GM12878 (cell line): ENCODE data around the gene NEAT1. TPM values are rescaled to one million over a fixed set of nuclear protein-coding genes. Genes with fewer than 3 reads are reported as not detected.

Experiments used
- BHLHE40 ChIP-seq, 2 experiments: fragments of 450-650 bp in 1 of 2; IDR thresholded peaks; 2 replicates each; pipeline ENCODE4 v1.6.1; 2011 to 2017; ENCODE audit warnings: low read depth in 2 of 2, borderline replicate concordance in 1 of 2, improper control_type of control experiment in 1 of 2, low read length in 1 of 2, mild to moderate bottlenecking in 1 of 2
- BMI1 ChIP-seq: fragments of 450-650 bp; IDR thresholded peaks from 2 replicates; pipeline ENCODE4 v1.6.1; 2016; ENCODE audit warnings: mild to moderate bottlenecking, moderate library complexity, borderline replicate concordance
- CBFB ChIP-seq: IDR thresholded peaks from 2 replicates; pipeline ENCODE4 v1.6.1; 2016; ENCODE audit warnings: antibody characterized with exemption, low read depth
- CREM ChIP-seq: IDR thresholded peaks from 2 replicates; pipeline ENCODE4 v1.6.1; 2014; ENCODE audit warnings: antibody characterized with exemption, low read depth
- CTCF ChIP-seq, 3 experiments: IDR thresholded peaks in 2 of 3; conservative IDR thresholded peaks in 1 of 3; 2 replicates each; pipeline ENCODE4 v1.5.1; 2011; ENCODE audit warnings: low read depth in 3 of 3, low read length in 3 of 3, mild to moderate bottlenecking in 3 of 3, control low read depth in 2 of 3, moderate library complexity in 2 of 3, inconsistent platforms in 1 of 3, mixed read lengths in 1 of 3; ENCODE audit not compliant: control insufficient read depth in 2 of 3, insufficient read depth in 1 of 3; ENCODE audit errors: extremely low read depth in 1 of 3
- E2F8 ChIP-seq: fragments of 450-650 bp; IDR thresholded peaks from 2 replicates; pipeline ENCODE4 v1.6.1; 2018; ENCODE audit warnings: mild to moderate bottlenecking, low read depth, moderate library complexity; ENCODE audit not compliant: partially characterized antibody
- FOS ChIP-seq: IDR thresholded peaks from 3 replicates; pipeline ENCODE4 v1.6.1; 2011; ENCODE audit warnings: borderline replicate concordance; ENCODE audit not compliant: insufficient read length; ENCODE audit errors: extremely low read depth
- FOXK2 ChIP-seq: fragments of 450-650 bp; IDR thresholded peaks from 2 replicates; pipeline ENCODE4 v1.6.1; 2017; ENCODE audit warnings: mild to moderate bottlenecking, moderate library complexity
- GATAD2B ChIP-seq: fragments of 450-650 bp; conservative IDR thresholded peaks from 2 replicates; pipeline ENCODE4 v1.6.1; 2017; ENCODE audit warnings: low read depth, mild to moderate bottlenecking, moderate library complexity
- IKZF2 ChIP-seq, 2 experiments: fragments of 450-650 bp; IDR thresholded peaks; 2 replicates each; pipeline ENCODE4 v1.6.1; 2017; ENCODE audit warnings: mild to moderate bottlenecking in 2 of 2, moderate library complexity in 2 of 2
- MTA2 ChIP-seq: fragments of 450-650 bp; IDR thresholded peaks from 2 replicates; pipeline ENCODE4 v1.6.1; 2016; ENCODE audit warnings: low read depth, mild to moderate bottlenecking, moderate library complexity
- MXI1 ChIP-seq: fragments of 150-350 bp; IDR thresholded peaks from 2 replicates; pipeline ENCODE4 v1.6.1; 2011; ENCODE audit warnings: low read depth, mild to moderate bottlenecking, inconsistent platforms, low read length, improper control_type of control experiment
- PAX5 ChIP-seq: IDR thresholded peaks from 2 replicates; pipeline ENCODE4 v1.6.1; 2011; ENCODE audit warnings: low read depth, low read length, borderline replicate concordance
- PAX8 ChIP-seq: fragments of 450-650 bp; IDR thresholded peaks from 2 replicates; pipeline ENCODE4 v1.6.1; 2017; ENCODE audit warnings: mild to moderate bottlenecking, moderate library complexity
- PML ChIP-seq: IDR thresholded peaks from 2 replicates; pipeline ENCODE4 v1.6.1; 2012; ENCODE audit warnings: low read length, inconsistent platforms
- RAD21 ChIP-seq: IDR thresholded peaks from 2 replicates; pipeline ENCODE4 v1.6.1; 2011; ENCODE audit warnings: mild to moderate bottlenecking, low read depth, low read length, moderate library complexity; ENCODE audit not compliant: insufficient read depth
- SREBF2 ChIP-seq: IDR thresholded peaks from 2 replicates; pipeline ENCODE4 v1.6.1; 2012; ENCODE audit warnings: mild to moderate bottlenecking, low read length
- STAT1 ChIP-seq: fragments of 450-650 bp; conservative IDR thresholded peaks from 2 replicates; pipeline ENCODE4 v1.6.1; 2014; ENCODE audit warnings: antibody characterized with exemption, mild to moderate bottlenecking
- YY1 ChIP-seq: IDR thresholded peaks from 2 replicates; pipeline ENCODE4 v1.6.1; 2011; ENCODE audit warnings: low read depth, mild to moderate bottlenecking, low read length
- ZBED1 ChIP-seq: IDR thresholded peaks from 2 replicates; pipeline ENCODE4 v1.6.1; 2016; ENCODE audit warnings: borderline replicate concordance
- ZNF24 ChIP-seq: fragments of 450-650 bp; IDR thresholded peaks from 2 replicates; pipeline ENCODE4 v1.6.1; 2017; ENCODE audit warnings: antibody characterized with exemption, mild to moderate bottlenecking
- ZNF592 ChIP-seq: fragments of 450-650 bp; IDR thresholded peaks from 2 replicates; pipeline ENCODE4 v1.6.1; 2017; ENCODE audit warnings: mild to moderate bottlenecking, moderate library complexity
- polyA plus RNA-seq, 11 experiments: library from polyadenylated mRNA; depleted of rRNA in 4 of 11; unstranded in 6 of 11; stranded (reverse) in 5 of 11; fragments of >200 nt; fragmentation: Nextera tagmentation in 4 of 11; fragmentation: Illumina TruSeq in 1 of 11; extraction: Ambion mirVana in 4 of 11; extraction: Trizol in 1 of 11; gene quantifications; 1 replicate in 1 of 11; 2 replicates in 10 of 11; pipeline versions ENCODE4 v1.2.1 to v1.2.3, GENCODE V29; 2011 to 2016; ENCODE audit warnings: inconsistent platforms in 2 of 11, missing spikeins in 2 of 11, low read depth in 1 of 11
- total RNA-seq, 4 experiments: library from RNA; depleted of rRNA in 3 of 4; stranded (reverse); fragments of >200 nt in 3 of 4; fragmentation: Illumina TruSeq in 1 of 4; extraction: Trizol in 1 of 4; gene quantifications; 2 replicates each; pipeline versions ENCODE4 v1.2.1 to v1.2.3, GENCODE V29; 2013 to 2021

Gene NEAT1
- total and polyA plus RNA-seq, 10 of the 15 experiments (the other 5 are each of a cell fraction or from before 2014, with no cell fraction given) = 13.6 to 328 (median 69.4) TPM

GRCh38 chr11:65423516-65424204, 1.1 kb downstream of the NEAT1 start (continued):
- TF ChIP-seq E2F8 = no peak
- TF ChIP-seq GATAD2B = no peak
- no peak for TF ChIP-seq CBFB
- no peak for TF ChIP-seq RAD21
- TF ChIP-seq PML = no peak
- no peak for TF ChIP-seq CTCF (IDR thresholded peaks at IDR 0.05 in 2 of 3, conservative IDR thresholded peaks at IDR 0.05 in 1 of 3; ENCODE audit: control insufficient read depth in 2 of 3, extremely low read depth in 1 of 3, insufficient read depth in 1 of 3, low read depth in 3 of 3, low read length in 3 of 3)
- TF ChIP-seq ZNF24 = no peak
- no peak; the same call in 1 of the 2 replicates for TF ChIP-seq MXI1
- peak; percentile 24 for TF ChIP-seq BMI1
- TF ChIP-seq ZNF592 = no peak
- no peak for TF ChIP-seq MTA2
- no peak for TF ChIP-seq STAT1
- no peak for TF ChIP-seq SREBF2
- TF ChIP-seq ZBED1 = peak; percentile 52; the same call in 1 of the 2 replicates
- 0 out of 2 replicates have a peak, but pooled peaks have one; percentile 5 for TF ChIP-seq PAX5
- TF ChIP-seq FOXK2 = no peak
- no peak for TF ChIP-seq YY1
- TF ChIP-seq IKZF2 (IDR thresholded peaks at IDR 0.05) = no peak
- no peak; a peak in 1 of 4 replicates for TF ChIP-seq BHLHE40 (IDR thresholded peaks at IDR 0.05; ENCODE audit: borderline replicate concordance in 1 of 2, low read depth in 2 of 2, low read length in 1 of 2)
- no peak for TF ChIP-seq FOS
- TF ChIP-seq PAX8 = no peak
- TF ChIP-seq CREM = peak; percentile 3; the same call in 1 of the 2 replicates
